Muscle layer of duodenum (tissue), 2 donors: ENCODE measurements around the gene MORC1.

ENCODE experiments used
- H3K27ac ChIP-seq: one replicate; pipeline ENCODE4 v1.7.0; 2013; ENCODE audit warnings: mild to moderate bottlenecking, low read length
- H3K27me3 ChIP-seq: one replicate; pipeline ENCODE4 v1.7.0; 2013; ENCODE audit warnings: low read depth, mild to moderate bottlenecking, control low read depth, low read length
- H3K36me3 ChIP-seq, 2 donors: one replicate each; pipeline ENCODE4 v1.7.0; 2013; ENCODE audit warnings: low read length in 2 of 2, control low read depth in 1 of 2, mild to moderate bottlenecking in 1 of 2; ENCODE audit not compliant: insufficient read depth in 2 of 2, control insufficient read depth in 1 of 2
- H3K4me1 ChIP-seq, 2 donors: one replicate each; pipeline ENCODE4 v1.7.0; 2013; ENCODE audit warnings: low read length in 2 of 2, mild to moderate bottlenecking in 2 of 2, control low read depth in 1 of 2, moderate library complexity in 1 of 2; ENCODE audit not compliant: insufficient read depth in 2 of 2, control insufficient read depth in 1 of 2
- H3K4me3 ChIP-seq, 2 donors: one replicate each; pipeline ENCODE4 v1.7.0; 2013; ENCODE audit warnings: low read length in 2 of 2, low read depth in 1 of 2, mild to moderate bottlenecking in 1 of 2
- H3K9me3 ChIP-seq, 2 donors: one replicate each; pipeline ENCODE4 v1.7.0; 2013; ENCODE audit warnings: low read length in 2 of 2, control low read depth in 1 of 2, mild to moderate bottlenecking in 1 of 2; ENCODE audit not compliant: control insufficient read depth in 1 of 2
- donor health status: healthy.

Gene MORC1

GRCh38 chr3:108970561-108970960 is 147.4 kb downstream of the MORC1 start:
- Histone ChIP-seq H3K9me3 (no peaks in the 10 kb centered on the region), H3K27ac (no peak overlapping the region), H3K4me1 (no peaks in the 10 kb centered on the region), H3K27me3 (no peaks in the 10 kb centered on the region), H3K36me3 (no peaks in the 10 kb centered on the region), H3K4me3 (no peak overlapping the region)

GRCh38 chr3:108966773-108967172 is 151.2 kb downstream of the MORC1 start:
- Histone ChIP-seq H3K4me1 (no peaks in the 10 kb centered on the region), H3K9me3 (no peaks in the 10 kb centered on the region), H3K27ac (no peak overlapping the region), H3K4me3 (no peak overlapping the region), H3K27me3 (no peaks in the 10 kb centered on the region), H3K36me3 (no peaks in the 10 kb centered on the region)

GRCh38 chr3:108959017-108959416 is 158.9 kb downstream of the MORC1 start:
- Histone ChIP-seq H3K9me3 (no peaks in the 10 kb centered on the region), H3K36me3 (no peaks in the 10 kb centered on the region), H3K27ac (no peak overlapping the region), H3K4me1 (no peaks in the 10 kb centered on the region), H3K27me3 (no peaks in the 10 kb centered on the region), H3K4me3 (no peak overlapping the region)

- Histone ChIP-seq H3K4me1 (no peaks in the 10 kb centered on the region), H3K36me3 (no peaks in the 10 kb centered on the region), H3K4me3 (no peak within 1 kb of the TSS), H3K9me3 (no peaks in the 10 kb centered on the region), H3K27ac (no peak within 1 kb of the TSS), H3K27me3 (no peaks in the 10 kb centered on the region)
Measured at GRCh38 chr3:108953700-108954099, 164.2 kb downstream of the MORC1 start, which contains the start of gene GUCA1C. GUCA1C (minus strand) TSS chr3:108953879; CDS start chr3:108953762, 117 bp downstream.

- Histone ChIP-seq H3K4me3 (no peak overlapping the region), H3K27me3 (no peaks in the 10 kb centered on the region), H3K9me3 (no peaks in the 10 kb centered on the region), H3K27ac (no peak overlapping the region), H3K4me1 (no peaks in the 10 kb centered on the region), H3K36me3 (no peaks in the 10 kb centered on the region)
Measured at GRCh38 chr3:108953210-108953609, 164.7 kb downstream of the MORC1 start.

GRCh38 chr3:108951820-108952501 is 166.0 kb downstream of the MORC1 start:
- Histone ChIP-seq H3K27me3 (no peaks in the 10 kb centered on the region), H3K36me3 (no peaks in the 10 kb centered on the region), H3K4me3 (no peak overlapping the region), H3K9me3 (no peaks in the 10 kb centered on the region), H3K27ac (no peak overlapping the region), H3K4me1 (no peaks in the 10 kb centered on the region)

- H3K4me1 ChIP-seq: no peaks in the 10 kb centered on the region
- no peaks in the 10 kb centered on the region for H3K27me3 ChIP-seq
- no peaks in the 10 kb centered on the region for H3K36me3 ChIP-seq
- H3K9me3 ChIP-seq: no peaks in the 10 kb centered on the region
- H3K4me3 ChIP-seq: no peak overlapping the region
- H3K27ac ChIP-seq: no peak overlapping the region
Measured at GRCh38 chr3:108947855-108948254, 170.1 kb downstream of the MORC1 start.

GRCh38 chr3:108946292-108947285 is 171.3 kb downstream of the MORC1 start:
- H3K4me3 ChIP-seq: no peak overlapping the region
- no peaks in the 10 kb centered on the region for H3K27me3 ChIP-seq
- H3K9me3 ChIP-seq: no peaks in the 10 kb centered on the region
- H3K27ac ChIP-seq: no peak overlapping the region
- H3K36me3 ChIP-seq: no peaks in the 10 kb centered on the region
- H3K4me1 ChIP-seq: no peaks in the 10 kb centered on the region

- Histone ChIP-seq H3K27me3 (no peaks in the 10 kb centered on the region), H3K9me3 (no peaks in the 10 kb centered on the region), H3K27ac (no peak overlapping the region), H3K4me1 (no peaks in the 10 kb centered on the region), H3K4me3 (no peak overlapping the region), H3K36me3 (no peaks in the 10 kb centered on the region)
Measured at GRCh38 chr3:108940568-108941263, 177.2 kb downstream of the MORC1 start.

- Histone ChIP-seq H3K4me1 (no peaks in the 10 kb centered on the region), H3K9me3 (no peaks in the 10 kb centered on the region), H3K4me3 (no peak overlapping the region), H3K27me3 (no peaks in the 10 kb centered on the region), H3K36me3 (no peaks in the 10 kb centered on the region), H3K27ac (no peak overlapping the region)
Measured at GRCh38 chr3:108940166-108940565, 177.8 kb downstream of the MORC1 start.
